Effector memory CD4-positive, alpha-beta T cell (primary cell): Measurements from ENCODE around the gene ENOX2.

Experiments used
- DNase-seq, 3 donors: peaks; one replicate each; pipeline ENCODE4 v3.0.0-alpha.2; 2020
- H3K27ac ChIP-seq: 2 replicates; pipeline ENCODE4 v1.7.0; 2013; ENCODE audit warnings: mild to moderate bottlenecking, low read length, moderate library complexity; ENCODE audit not compliant: insufficient read depth, poor library complexity, severe bottlenecking
- H3K27me3 ChIP-seq: replicated peaks from 2 replicates; pipeline ENCODE4 v1.7.0; 2013; ENCODE audit warnings: mild to moderate bottlenecking, low read length; ENCODE audit not compliant: insufficient read depth, control insufficient read depth, poor library complexity, severe bottlenecking
- H3K36me3 ChIP-seq: 2 replicates; pipeline ENCODE4 v1.7.0; 2013; ENCODE audit warnings: mild to moderate bottlenecking, low read length, moderate library complexity; ENCODE audit not compliant: control insufficient read depth, insufficient read depth
- H3K4me1 ChIP-seq: 2 replicates; pipeline ENCODE4 v1.7.0; 2013; ENCODE audit warnings: low read length, mild to moderate bottlenecking; ENCODE audit not compliant: control insufficient read depth, insufficient read depth, poor library complexity, severe bottlenecking
- H3K4me3 ChIP-seq: 2 replicates; pipeline ENCODE4 v1.7.0; 2013; ENCODE audit warnings: low read length, low read depth, mild to moderate bottlenecking; ENCODE audit not compliant: insufficient read depth, poor library complexity, severe bottlenecking
- H3K9me3 ChIP-seq: 2 replicates; pipeline ENCODE4 v1.7.0; 2013; ENCODE audit warnings: mild to moderate bottlenecking, low read length, moderate library complexity; ENCODE audit not compliant: control insufficient read depth

ENOX2 gene

GRCh38 chrX:130772105-130772775, 130.8 kb downstream of the ENOX2 start:
- H3K27ac ChIP-seq, result no peak overlapping the region
- no peak for DNase-seq

GRCh38 chrX:130771648-130772047, 131.4 kb downstream of the ENOX2 start:
- DNase-seq, result no peak
- H3K4me3 ChIP-seq, result no peak overlapping the region
- no peaks in the 10 kb centered on the region for H3K4me1 ChIP-seq
- no peak overlapping the region for H3K27ac ChIP-seq
- H3K9me3 ChIP-seq, result no peaks in the 10 kb centered on the region
- H3K36me3 ChIP-seq, result no peaks in the 10 kb centered on the region
- H3K27me3 ChIP-seq, result no peaks in the 10 kb centered on the region

More at GRCh38 chrX:130772105-130772775, 130.8 kb downstream of the ENOX2 start:
- no peaks in the 10 kb centered on the region for H3K9me3 ChIP-seq
- no peaks in the 10 kb centered on the region for H3K4me1 ChIP-seq
- no peaks in the 10 kb centered on the region for H3K27me3 ChIP-seq
- H3K36me3 ChIP-seq, result no peaks in the 10 kb centered on the region
- no peak overlapping the region for H3K4me3 ChIP-seq

- no peak overlapping the region for H3K27ac ChIP-seq
- no peaks in the 10 kb centered on the region for H3K9me3 ChIP-seq
- H3K4me1 ChIP-seq, result no peaks in the 10 kb centered on the region
- no peaks in the 10 kb centered on the region for H3K27me3 ChIP-seq
- no peaks in the 10 kb centered on the region for H3K36me3 ChIP-seq
- no peak overlapping the region for H3K4me3 ChIP-seq
- no peak for DNase-seq
Observed at GRCh38 chrX:130771230-130771629, 131.8 kb downstream of the ENOX2 start.

GRCh38 chrX:130770615-130771014, 132.4 kb downstream of the ENOX2 start:
- H3K9me3 ChIP-seq, result no peaks in the 10 kb centered on the region
- H3K36me3 ChIP-seq, result no peaks in the 10 kb centered on the region
- H3K4me3 ChIP-seq, result no peak overlapping the region
- no peaks in the 10 kb centered on the region for H3K4me1 ChIP-seq
- H3K27me3 ChIP-seq, result no peaks in the 10 kb centered on the region
- no peak overlapping the region for H3K27ac ChIP-seq
- DNase-seq, result no peak

GRCh38 chrX:130769835-130770234, 133.2 kb downstream of the ENOX2 start:
- H3K9me3 ChIP-seq, result no peaks in the 10 kb centered on the region
- no peak overlapping the region for H3K4me3 ChIP-seq
- no peak for DNase-seq
- no peak overlapping the region for H3K27ac ChIP-seq
- no peaks in the 10 kb centered on the region for H3K36me3 ChIP-seq
- H3K4me1 ChIP-seq, result no peaks in the 10 kb centered on the region
- no peaks in the 10 kb centered on the region for H3K27me3 ChIP-seq

DNA sequence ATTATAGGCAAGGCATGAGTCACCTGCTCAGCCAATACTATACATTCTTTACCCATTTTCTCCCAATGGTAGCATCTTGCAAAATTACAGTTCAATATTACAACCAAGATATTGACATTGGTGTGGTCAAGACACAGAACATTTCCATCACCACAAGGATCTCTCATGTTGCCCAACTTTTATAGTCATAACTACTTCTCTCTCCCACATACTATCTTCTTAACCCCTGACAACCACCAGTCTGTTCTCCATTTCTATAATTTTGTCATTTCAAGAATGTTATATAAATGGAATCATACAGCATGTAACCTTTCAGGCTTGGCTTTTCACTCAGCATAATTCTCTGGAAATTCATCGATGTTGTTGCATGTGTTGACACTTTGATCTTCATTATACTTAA, 144.9 kb downstream of the ENOX2 start:
- no peaks in the 10 kb centered on the region for H3K9me3 ChIP-seq
- no peaks in the 10 kb centered on the region for H3K36me3 ChIP-seq
- H3K27me3 ChIP-seq, result no peaks in the 10 kb centered on the region
- no peak for DNase-seq
- H3K4me3 ChIP-seq, result no peak overlapping the region
- H3K27ac ChIP-seq, result no peak overlapping the region
- H3K4me1 ChIP-seq, result no peaks in the 10 kb centered on the region

GRCh38 chrX:130756233-130756632, 146.8 kb downstream of the ENOX2 start:
- Histone ChIP-seq H3K27me3 (no peaks in the 10 kb centered on the region), H3K9me3 (no peaks in the 10 kb centered on the region), H3K27ac (no peak overlapping the region), H3K36me3 (no peaks in the 10 kb centered on the region), H3K4me1 (no peaks in the 10 kb centered on the region), H3K4me3 (no peak overlapping the region)
- DNase-seq, result no peak

DNA sequence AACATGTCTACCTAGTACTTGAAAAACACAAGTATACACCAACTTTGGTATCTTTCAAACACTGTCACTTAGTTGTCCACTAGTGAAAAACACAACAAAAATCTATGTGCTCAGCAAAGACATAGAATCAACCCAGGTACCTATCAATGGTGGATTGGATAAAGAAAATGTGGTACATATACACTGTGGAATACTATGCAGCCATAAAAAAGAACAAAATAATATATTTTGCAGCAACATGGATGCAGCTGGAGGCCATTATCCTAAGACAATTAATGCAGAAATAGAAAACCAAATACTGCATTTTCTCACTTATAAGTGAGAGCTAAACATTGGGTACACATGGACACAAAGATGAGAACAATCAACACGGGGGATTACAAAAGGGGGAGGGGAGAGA, 148.7 kb downstream of the ENOX2 start:
- Histone ChIP-seq H3K4me1 (no peaks in the 10 kb centered on the region), H3K4me3 (no peak overlapping the region), H3K27ac (no peak overlapping the region), H3K27me3 (no peaks in the 10 kb centered on the region), H3K9me3 (no peaks in the 10 kb centered on the region), H3K36me3 (no peaks in the 10 kb centered on the region)
- no peak for DNase-seq

DNA sequence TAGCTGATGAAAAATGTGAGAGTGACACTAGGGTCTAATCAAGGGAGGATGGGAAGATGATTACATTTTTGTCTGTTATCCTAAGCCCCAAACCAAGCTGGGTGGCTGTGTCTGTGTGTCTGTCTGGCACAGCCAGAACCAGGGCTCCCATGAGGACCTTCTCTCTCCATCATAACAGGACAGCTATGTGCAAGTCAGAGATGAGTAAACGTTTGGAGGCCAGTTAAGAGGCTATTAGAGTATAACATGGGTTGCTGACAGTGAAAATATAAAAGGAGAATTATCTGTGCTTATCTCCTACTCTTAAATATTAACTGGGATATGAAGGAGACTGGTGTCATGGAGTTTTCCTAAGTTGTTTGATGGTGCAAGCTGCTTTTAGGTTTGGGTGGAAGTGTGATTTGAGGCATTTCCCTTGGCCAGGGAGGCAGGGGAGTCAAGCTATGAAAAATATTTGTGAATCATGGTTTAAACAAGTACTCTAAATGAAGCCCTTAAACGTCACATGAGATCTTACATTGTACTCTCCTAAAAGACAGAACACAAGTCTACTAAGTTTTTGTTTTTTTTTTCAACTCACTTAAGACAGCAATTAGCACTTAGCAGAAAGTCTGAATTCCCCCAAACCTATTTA, 156.2 kb downstream of the ENOX2 start:
- Histone ChIP-seq H3K4me1 (no peaks in the 10 kb centered on the region), H3K4me3 (no peak overlapping the region), H3K36me3 (no peaks in the 10 kb centered on the region), H3K27ac (no peak overlapping the region), H3K9me3 (no peaks in the 10 kb centered on the region), H3K27me3 (no peaks in the 10 kb centered on the region)
- no peak for DNase-seq

GRCh38 chrX:130746077-130746476, 156.9 kb downstream of the ENOX2 start:
- Histone ChIP-seq H3K4me1 (no peaks in the 10 kb centered on the region), H3K27me3 (no peaks in the 10 kb centered on the region), H3K27ac (no peak overlapping the region), H3K4me3 (no peak overlapping the region), H3K36me3 (no peaks in the 10 kb centered on the region), H3K9me3 (no peaks in the 10 kb centered on the region)
- DNase-seq, result no peak
